HUES6 (cell line): ENCODE results near the gene GFPT2.
"Not testable (repeated sequence)": the region's sequence is repeated elsewhere in the genome, so short reads cannot be mapped to it uniquely, and the experiment has no call there.

Experiments used
- H3K27ac ChIP-seq: 2 replicates; pipeline ENCODE4 v1.7.0; 2013; ENCODE audit warnings: low read depth, mild to moderate bottlenecking, low read length, inconsistent platforms
- H3K27me3 ChIP-seq: 2 replicates; pipeline ENCODE4 v1.6.1; 2013; ENCODE audit warnings: low read length; ENCODE audit not compliant: control insufficient read depth, insufficient read depth
- H3K36me3 ChIP-seq: 2 replicates; pipeline ENCODE4 v1.6.1; 2013; ENCODE audit warnings: low read length; ENCODE audit not compliant: control insufficient read depth, insufficient read depth
- H3K4me1 ChIP-seq: 2 replicates; pipeline ENCODE4 v1.6.1; 2013; ENCODE audit warnings: low read length; ENCODE audit not compliant: control insufficient read depth, insufficient read depth
- H3K4me3 ChIP-seq: 2 replicates; pipeline ENCODE4 v1.5.1; 2013; ENCODE audit warnings: low read depth, low read length
- H3K9ac ChIP-seq: one replicate; pipeline ENCODE4 v1.6.1; 2013; ENCODE audit warnings: mild to moderate bottlenecking, low read length
- H3K9me3 ChIP-seq: 2 replicates; pipeline ENCODE4 v1.6.1; 2013; ENCODE audit warnings: low read depth, low read length; ENCODE audit not compliant: control insufficient read depth, insufficient read depth

The GFPT2 gene

DNA sequence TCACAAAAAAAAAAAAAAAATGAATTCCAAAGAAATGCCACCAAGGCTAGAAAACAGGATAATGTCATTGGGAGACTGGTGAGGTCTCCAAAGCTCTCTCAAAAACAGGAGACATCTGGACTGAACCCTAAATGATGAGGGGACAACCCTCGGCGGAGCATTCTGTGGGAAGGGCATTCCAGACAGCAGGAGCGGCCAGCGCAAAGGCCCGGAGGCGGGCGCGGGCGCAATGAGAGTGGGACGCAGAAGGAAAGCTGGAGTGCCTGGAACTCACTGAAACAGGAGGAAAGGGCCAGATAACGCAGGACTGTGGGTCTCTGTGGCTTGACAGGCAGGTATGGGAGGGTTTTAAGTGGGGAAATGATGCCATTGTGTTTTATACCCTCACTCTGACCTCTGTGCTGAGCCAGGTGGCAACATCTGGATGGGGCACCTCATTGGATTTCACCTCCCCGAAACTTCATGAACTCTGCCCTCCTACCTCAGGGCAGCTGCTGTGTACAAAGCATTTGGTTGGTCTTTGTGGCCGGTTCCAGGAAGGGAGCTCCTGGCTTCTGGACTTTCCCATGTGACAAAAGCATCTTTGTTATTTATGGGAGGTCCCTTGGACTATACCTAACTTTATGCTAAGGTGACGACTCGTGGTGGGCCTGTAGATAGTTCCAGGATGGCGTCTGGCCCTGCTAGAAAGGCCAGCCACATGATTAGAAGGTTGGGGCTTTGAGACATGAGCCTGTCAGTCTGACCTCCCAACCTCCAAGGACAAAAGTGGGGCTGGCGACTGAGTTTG is 49.7 kb downstream of the GFPT2 start:
- H3K9ac ChIP-seq: no peak overlapping the region
- H3K9me3 ChIP-seq: no peaks in the 10 kb centered on the region
- H3K4me3 ChIP-seq: no peak overlapping the region
- no peaks in the 10 kb centered on the region for H3K4me1 ChIP-seq
- H3K36me3 ChIP-seq: peaks cover 75% of the 10 kb centered on the region
- no peaks in the 10 kb centered on the region for H3K27me3 ChIP-seq
- H3K27ac ChIP-seq: no peak overlapping the region

GRCh38 chr5:180302256-180302655 is 50.9 kb downstream of the GFPT2 start:
- Histone ChIP-seq H3K4me3 (no peak overlapping the region), H3K27me3 (no peaks in the 10 kb centered on the region), H3K27ac (no peak overlapping the region), H3K9ac (no peak overlapping the region), H3K36me3 (peaks cover 67% of the 10 kb centered on the region), H3K4me1 (no peaks in the 10 kb centered on the region), H3K9me3 (no peaks in the 10 kb centered on the region)

DNA sequence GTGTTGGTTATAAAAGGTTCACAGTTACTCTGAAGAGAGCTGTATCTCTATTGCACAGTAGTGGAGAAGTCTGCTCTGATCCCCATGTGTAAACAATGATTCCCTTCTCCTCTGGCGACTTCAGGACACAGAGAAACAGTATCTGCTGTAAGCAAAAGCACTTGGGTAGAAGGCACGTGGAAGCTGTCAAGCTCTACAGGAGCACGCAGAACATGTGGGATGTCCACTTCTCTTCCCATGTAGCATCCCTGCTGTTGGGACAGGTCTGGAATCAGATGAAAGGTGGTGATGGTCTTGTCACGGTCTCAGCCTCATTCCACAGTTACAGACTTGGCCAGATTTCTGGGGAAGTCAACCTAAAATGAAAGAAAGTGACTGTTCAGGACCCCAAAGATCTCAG is 51.9 kb downstream of the GFPT2 start:
- Histone ChIP-seq H3K4me1 (no peaks in the 10 kb centered on the region), H3K27ac (no peak overlapping the region), H3K9ac (no peak overlapping the region), H3K27me3 (no peaks in the 10 kb centered on the region), H3K9me3 (no peaks in the 10 kb centered on the region), H3K36me3 (peaks cover 58% of the 10 kb centered on the region), H3K4me3 (no peak overlapping the region)

DNA sequence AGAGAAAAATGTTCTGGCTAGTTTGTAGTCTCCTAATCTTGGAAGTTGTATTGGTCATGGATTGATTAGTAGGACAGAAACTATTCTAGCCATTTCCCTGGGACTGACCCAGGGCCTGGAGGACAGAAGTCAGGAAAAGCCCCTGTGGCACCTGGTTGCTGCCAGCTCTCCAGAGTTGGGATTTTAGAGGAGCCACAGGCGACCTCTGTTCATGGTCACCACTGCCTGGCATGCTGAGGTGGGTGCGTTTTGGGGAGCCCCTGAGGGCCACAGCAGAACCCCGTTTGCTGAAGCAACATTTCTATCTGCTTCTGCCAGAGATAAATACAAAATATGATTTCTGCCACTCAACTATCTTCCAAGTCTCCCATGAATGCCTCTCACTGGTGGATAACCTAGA is 53.6 kb downstream of the GFPT2 start:
- Histone ChIP-seq H3K4me3 (no peak overlapping the region), H3K9me3 (no peaks in the 10 kb centered on the region), H3K36me3 (peaks cover 46% of the 10 kb centered on the region), H3K9ac (no peak overlapping the region), H3K27me3 (no peaks in the 10 kb centered on the region), H3K4me1 (peaks cover 8% of the 10 kb centered on the region), H3K27ac (no peak overlapping the region)

- H3K9me3 ChIP-seq, H3K4me3 ChIP-seq, H3K27me3 ChIP-seq, H3K9ac ChIP-seq, H3K27ac ChIP-seq: not testable (repeated sequence)
- Histone ChIP-seq H3K4me1 (peaks cover 12% of the 10 kb centered on the region), H3K36me3 (peaks cover 41% of the 10 kb centered on the region)
Observed at GRCh38 chr5:180299014-180299413, 54.1 kb downstream of the GFPT2 start.

DNA sequence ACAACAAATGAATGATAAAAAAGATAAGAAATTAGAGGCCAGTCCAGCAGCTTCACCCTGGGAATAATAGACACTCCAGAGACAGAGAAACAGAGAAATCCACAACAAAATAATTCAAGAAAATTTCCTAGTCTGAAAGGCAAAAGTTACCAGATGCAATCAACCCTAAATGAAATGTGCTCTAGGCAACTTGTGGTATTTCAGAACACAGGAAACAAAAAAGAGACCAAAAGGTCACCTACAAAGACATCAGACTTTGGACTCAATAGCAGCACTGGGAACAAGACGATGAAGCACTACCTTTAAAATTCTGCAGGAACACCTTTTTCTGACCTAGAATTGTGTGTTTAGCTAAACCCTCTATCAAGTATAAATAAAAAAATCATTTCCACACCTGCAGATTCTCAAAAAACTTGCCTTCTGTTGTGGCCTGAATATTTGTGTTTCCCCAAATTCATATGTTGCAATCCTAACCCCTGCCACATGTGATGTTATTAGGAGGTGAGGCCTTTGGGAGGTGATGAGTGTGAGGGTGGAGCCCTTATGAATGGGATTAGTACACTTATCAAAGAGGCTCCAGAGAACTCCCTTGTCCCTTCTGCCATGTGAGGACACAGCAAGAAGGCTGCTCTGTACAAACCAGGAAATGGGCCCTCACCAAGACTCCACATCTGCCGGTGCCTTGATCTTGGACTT is 55.4 kb downstream of the GFPT2 start:
- Histone ChIP-seq H3K9ac (no peak overlapping the region), H3K4me3 (no peak overlapping the region), H3K27ac (no peak overlapping the region), H3K27me3 (no peaks in the 10 kb centered on the region), H3K9me3 (no peaks in the 10 kb centered on the region), H3K36me3 (peaks cover 30% of the 10 kb centered on the region), H3K4me1 (peaks cover 16% of the 10 kb centered on the region)

- Histone ChIP-seq H3K36me3 (peaks cover 23% of the 10 kb centered on the region), H3K27ac (no peak overlapping the region)
Observed at GRCh38 chr5:180296771-180297170, 56.4 kb downstream of the GFPT2 start.

DNA sequence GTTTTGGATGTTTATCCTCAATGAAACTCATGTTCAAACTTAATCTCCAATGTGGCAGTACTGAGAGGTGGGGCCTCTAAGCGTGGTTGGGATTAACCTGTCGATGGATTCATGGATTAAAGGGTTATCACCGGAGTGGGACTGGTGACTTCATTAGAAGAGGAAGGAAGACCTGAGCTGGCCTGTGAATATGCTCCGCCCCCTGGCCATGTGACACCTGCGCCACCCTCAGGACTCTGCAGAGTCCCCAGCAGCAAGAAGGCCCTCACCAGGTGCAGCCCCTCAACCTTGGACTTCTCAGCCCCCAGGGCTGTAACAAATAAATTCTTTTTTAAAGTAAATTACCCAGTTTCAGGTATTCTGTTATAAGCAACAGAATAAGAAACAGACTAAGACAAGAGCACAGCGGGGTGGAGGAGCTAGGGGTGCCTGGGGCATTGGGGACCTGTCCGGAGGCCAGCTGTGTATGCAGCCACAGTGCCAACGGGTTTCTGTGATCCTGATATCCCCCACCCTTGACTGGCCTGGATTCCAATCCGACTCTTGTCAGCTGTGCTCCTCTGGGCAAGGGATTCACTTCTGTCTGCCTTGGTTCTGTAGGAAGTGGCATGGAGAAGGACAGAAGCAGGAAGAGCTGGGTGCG is 58.1 kb downstream of the GFPT2 start:
- Histone ChIP-seq H3K4me1 (peaks cover 22% of the 10 kb centered on the region), H3K9ac (no peak overlapping the region), H3K4me3 (no peak overlapping the region), H3K27ac (no peak overlapping the region), H3K27me3 (no peaks in the 10 kb centered on the region), H3K9me3 (no peaks in the 10 kb centered on the region), H3K36me3 (peaks cover 6% of the 10 kb centered on the region; the same call in 1 of the 2 replicates)

More at GRCh38 chr5:180296771-180297170, 56.4 kb downstream of the GFPT2 start:
- Histone ChIP-seq H3K4me1 (peaks cover 16% of the 10 kb centered on the region), H3K9me3 (no peaks in the 10 kb centered on the region), H3K4me3 (no peak overlapping the region), H3K9ac (no peak overlapping the region), H3K27me3 (no peaks in the 10 kb centered on the region)

DNA sequence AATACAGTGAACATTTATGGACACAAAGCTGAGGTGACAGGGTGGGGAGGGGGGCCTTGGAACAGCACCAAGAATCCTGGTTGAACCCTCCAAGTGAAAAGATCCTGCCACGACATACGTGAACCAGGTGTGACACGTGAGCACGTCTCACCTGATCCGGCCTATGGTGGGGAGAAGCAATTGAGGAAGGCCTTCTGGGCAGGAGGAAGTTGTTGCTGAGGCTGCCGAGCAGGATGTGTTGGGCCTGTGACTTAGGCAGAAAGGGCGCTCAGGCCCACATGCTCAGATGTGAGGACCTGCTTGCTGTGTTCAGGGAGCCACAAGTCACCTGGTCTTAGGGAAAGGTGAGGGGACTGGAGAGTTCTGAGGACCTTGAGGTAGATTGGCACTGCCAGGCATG is 58.7 kb downstream of the GFPT2 start:
- Histone ChIP-seq H3K9me3 (no peaks in the 10 kb centered on the region), H3K4me3 (no peak overlapping the region), H3K9ac (peak overlapping the region; percentile 5), H3K27me3 (no peaks in the 10 kb centered on the region), H3K36me3 (0 out of 2 replicates have a peak, but pooled peaks cover 5% of the 10 kb centered on the region), H3K4me1 (peaks cover 22% of the 10 kb centered on the region), H3K27ac (no peak overlapping the region)

GRCh38 chr5:180291943-180292831 is 60.9 kb downstream of the GFPT2 start, which contains the start of gene MAPK9:
Gene MAPK9 (minus strand): TSS chr5:180292083. CDS start chr5:180280561, 11,522 bp downstream.
- Histone ChIP-seq H3K9me3 (no peaks in the 10 kb centered on the region), H3K4me1 (peaks cover 22% of the 10 kb centered on the region), H3K4me3 (peak within 1 kb of the TSS; percentile 93), H3K27me3 (no peaks in the 10 kb centered on the region), H3K9ac (peak within 1 kb of the TSS; percentile 86), H3K27ac (peak within 1 kb of the TSS; percentile 89; the same call in 1 of the 2 replicates), H3K36me3 (0 out of 2 replicates have a peak, but pooled peaks cover 5% of the 10 kb centered on the region)
